ENCODE measurements around the gene C11orf54.

GRCh38 chr11:93730108-93731107, 11.1 kb upstream of the C11orf54 start:
- no peak for TF ChIP-seq CBX2 (IDR thresholded peaks at IDR 0.05; ENCODE audit: borderline replicate concordance, low read depth)
- no peak for TF ChIP-seq CHD2 (IDR thresholded peaks at IDR 0.05; ENCODE audit: low read length, partially characterized antibody)
- no peak for TF ChIP-seq KDM5A (IDR thresholded peaks at IDR 0.05)
- no peak for TF ChIP-seq MAZ (IDR thresholded peaks at IDR 0.05; ENCODE audit: borderline replicate concordance, low read depth, low read length)
- TF ChIP-seq, protein P1, sequence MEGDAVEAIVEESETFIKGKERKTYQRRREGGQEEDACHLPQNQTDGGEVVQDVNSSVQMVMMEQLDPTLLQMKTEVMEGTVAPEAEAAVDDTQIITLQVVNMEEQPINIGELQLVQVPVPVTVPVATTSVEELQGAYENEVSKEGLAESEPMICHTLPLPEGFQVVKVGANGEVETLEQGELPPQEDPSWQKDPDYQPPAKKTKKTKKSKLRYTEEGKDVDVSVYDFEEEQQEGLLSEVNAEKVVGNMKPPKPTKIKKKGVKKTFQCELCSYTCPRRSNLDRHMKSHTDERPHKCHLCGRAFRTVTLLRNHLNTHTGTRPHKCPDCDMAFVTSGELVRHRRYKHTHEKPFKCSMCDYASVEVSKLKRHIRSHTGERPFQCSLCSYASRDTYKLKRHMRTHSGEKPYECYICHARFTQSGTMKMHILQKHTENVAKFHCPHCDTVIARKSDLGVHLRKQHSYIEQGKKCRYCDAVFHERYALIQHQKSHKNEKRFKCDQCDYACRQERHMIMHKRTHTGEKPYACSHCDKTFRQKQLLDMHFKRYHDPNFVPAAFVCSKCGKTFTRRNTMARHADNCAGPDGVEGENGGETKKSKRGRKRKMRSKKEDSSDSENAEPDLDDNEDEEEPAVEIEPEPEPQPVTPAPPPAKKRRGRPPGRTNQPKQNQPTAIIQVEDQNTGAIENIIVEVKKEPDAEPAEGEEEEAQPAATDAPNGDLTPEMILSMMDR (IDR thresholded peaks at IDR 0.05) = no peak
- no peak for TF ChIP-seq KDM1A (IDR thresholded peaks at IDR 0.05; ENCODE audit: low read depth)
- TF ChIP-seq ZC3H11A (IDR thresholded peaks at IDR 0.05) = no peak
- no peak for TF ChIP-seq JUN (IDR thresholded peaks at IDR 0.05)
- TF ChIP-seq RARB (CRISPR knock-in tag; IDR thresholded peaks at IDR 0.05) = no peak
